GM18861 (cell line): ENCODE results near the gene TBC1D32.
"Not testable (repeated sequence)": the region's sequence is repeated elsewhere in the genome, so short reads cannot be mapped to it uniquely, and the experiment has no call there.

ENCODE experiments used
- ATAC-seq: cut with Tn5 transposase; IDR thresholded peaks from one replicate; pipeline ENCODE4 v1.9.1; 2021; ENCODE audit not compliant: unreplicated experiment

Gene TBC1D32

GRCh38 chr6:121134922-121135321 is 199.4 kb downstream of the TBC1D32 start:
- ATAC-seq, result no peak

GRCh38 chr6:121124600-121124999 is 209.7 kb downstream of the TBC1D32 start:
- ATAC-seq, result no peak

- ATAC-seq, result no peak
These were observed 221.9 kb downstream of the TBC1D32 start for GRCh38 chr6:121112356-121112755.

GRCh38 chr6:121110733-121111132 is 223.5 kb downstream of the TBC1D32 start:
- no peak for ATAC-seq

GRCh38 chr6:121106962-121107361 is 227.3 kb downstream of the TBC1D32 start:
- ATAC-seq, result no peak

- ATAC-seq, result no peak
These were observed 228.8 kb downstream of the TBC1D32 start for GRCh38 chr6:121105461-121105860.

- ATAC-seq, result no peak
These were observed 240.4 kb downstream of the TBC1D32 start for GRCh38 chr6:121093928-121094327.

GRCh38 chr6:121090492-121090891 is 243.8 kb downstream of the TBC1D32 start:
- ATAC-seq, result no peak

GRCh38 chr6:121086876-121087275 is 247.4 kb downstream of the TBC1D32 start:
- ATAC-seq, result no peak

- no peak for ATAC-seq
These were observed 258.2 kb downstream of the TBC1D32 start for GRCh38 chr6:121076119-121076518.

GRCh38 chr6:121068749-121069148 is 265.5 kb downstream of the TBC1D32 start:
- ATAC-seq, result not testable (repeated sequence)

- ATAC-seq, result no peak
These were observed 266.9 kb downstream of the TBC1D32 start for GRCh38 chr6:121067381-121067780.

- ATAC-seq, result no peak
These were observed 269.9 kb downstream of the TBC1D32 start for GRCh38 chr6:121064345-121064744.

- peak; percentile 74 for ATAC-seq
These were observed 278.6 kb downstream of the TBC1D32 start for GRCh38 chr6:121055572-121056163.

GRCh38 chr6:121048593-121048992 is 285.7 kb downstream of the TBC1D32 start:
- ATAC-seq, result not testable (repeated sequence)

GRCh38 chr6:121044905-121045304 is 289.4 kb downstream of the TBC1D32 start:
- not testable (repeated sequence) for ATAC-seq

GRCh38 chr6:121043706-121044105 is 290.6 kb downstream of the TBC1D32 start:
- ATAC-seq, result not testable (repeated sequence)

GRCh38 chr6:121043211-121043610 is 291.1 kb downstream of the TBC1D32 start:
- not testable (repeated sequence) for ATAC-seq

GRCh38 chr6:121042766-121043165 is 291.5 kb downstream of the TBC1D32 start:
- no peak for ATAC-seq

- no peak for ATAC-seq
These were observed 293.4 kb downstream of the TBC1D32 start for GRCh38 chr6:121040831-121041230.

- no peak for ATAC-seq
These were observed 301.2 kb downstream of the TBC1D32 start for GRCh38 chr6:121033091-121033490.

- no peak for ATAC-seq
These were observed 301.8 kb downstream of the TBC1D32 start for GRCh38 chr6:121032268-121033006.
